HG02642 (cell line): Measurements from ENCODE around the gene CPNE8.

ENCODE experiments used
- ATAC-seq: cut with Tn5 transposase; IDR thresholded peaks from one replicate; pipeline ENCODE4 v1.9.1; 2021; ENCODE audit warnings: mild to moderate bottlenecking; ENCODE audit not compliant: unreplicated experiment, poor library complexity

Gene CPNE8

DNA sequence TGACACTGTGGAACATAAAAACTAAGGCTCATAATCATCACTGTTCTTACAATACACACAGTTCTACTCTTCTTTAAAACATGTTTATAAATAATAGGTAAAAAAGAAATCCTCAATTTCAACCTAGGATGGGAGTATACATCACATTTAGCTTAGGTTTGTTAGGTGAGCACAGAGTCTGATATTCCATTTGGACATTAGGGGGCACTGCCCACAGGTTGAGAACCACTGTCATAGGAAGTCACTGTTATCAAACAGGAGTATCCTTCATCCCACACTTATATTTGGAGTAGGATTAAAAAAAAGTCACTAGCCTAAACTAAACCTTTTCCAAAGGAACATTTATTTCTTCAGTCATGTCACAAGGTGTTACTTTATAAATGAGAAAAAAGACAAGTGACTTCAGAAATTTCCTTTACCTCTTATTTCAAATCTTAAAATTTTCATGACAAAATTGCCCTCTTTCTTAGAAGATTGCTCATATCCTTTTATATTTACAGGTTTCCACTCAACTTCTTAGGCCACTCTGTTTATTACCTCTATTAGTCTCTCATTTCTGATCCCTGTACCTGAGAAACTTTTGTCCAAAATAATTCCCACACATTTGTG is 240.6 kb downstream of the CPNE8 start:
- peak; percentile 88 for ATAC-seq

GRCh38 chr12:38662829-38663228 is 242.6 kb downstream of the CPNE8 start:
- ATAC-seq, result no peak

GRCh38 chr12:38653650-38654049 is 251.7 kb downstream of the CPNE8 start:
- ATAC-seq, result no peak

DNA sequence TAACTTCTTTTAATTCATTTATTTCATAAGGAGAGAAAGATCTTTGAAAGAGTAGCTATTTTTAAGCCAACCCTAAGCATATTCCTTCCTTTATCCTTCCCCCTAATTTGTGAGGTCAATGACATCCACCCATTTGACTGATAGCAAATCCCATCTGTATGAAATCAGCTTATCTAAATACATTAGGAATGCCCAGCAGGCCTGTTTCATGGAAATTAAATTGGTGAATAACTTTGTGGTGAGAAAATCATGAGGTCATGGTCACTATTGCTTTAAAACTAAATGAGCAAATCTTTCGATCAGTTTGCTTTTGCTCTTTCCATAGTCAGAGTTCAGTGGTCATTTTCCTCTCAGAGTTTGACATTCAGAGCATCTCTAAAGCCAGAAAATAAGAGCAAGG is 256.6 kb downstream of the CPNE8 start:
- no peak for ATAC-seq

DNA sequence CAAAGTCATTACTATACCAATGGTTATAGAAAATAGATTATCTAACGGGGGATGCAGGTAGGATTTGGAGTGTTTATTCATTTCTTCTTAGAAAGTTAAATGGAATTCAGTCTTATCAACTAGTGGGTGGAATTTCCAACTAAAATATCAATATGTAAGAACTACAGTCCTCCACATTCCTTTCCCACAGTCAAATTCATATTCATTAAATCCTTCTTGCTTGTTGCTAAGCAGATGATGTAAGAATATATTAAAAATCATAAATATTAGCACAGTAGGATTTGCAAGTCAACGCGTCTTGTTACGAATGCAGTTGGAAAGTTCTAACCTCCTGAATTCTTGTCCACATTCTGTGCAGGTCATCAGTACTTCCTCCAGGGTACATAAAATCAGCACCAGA is 259.2 kb downstream of the CPNE8 start:
- no peak for ATAC-seq

GRCh38 chr12:38639625-38640024 is 265.8 kb downstream of the CPNE8 start:
- no peak for ATAC-seq

- ATAC-seq, result no peak
Observed at GRCh38 chr12:38638401-38638800, 267.0 kb downstream of the CPNE8 start.

- no peak for ATAC-seq
Observed at GRCh38 chr12:38633511-38633910, 271.9 kb downstream of the CPNE8 start.

DNA sequence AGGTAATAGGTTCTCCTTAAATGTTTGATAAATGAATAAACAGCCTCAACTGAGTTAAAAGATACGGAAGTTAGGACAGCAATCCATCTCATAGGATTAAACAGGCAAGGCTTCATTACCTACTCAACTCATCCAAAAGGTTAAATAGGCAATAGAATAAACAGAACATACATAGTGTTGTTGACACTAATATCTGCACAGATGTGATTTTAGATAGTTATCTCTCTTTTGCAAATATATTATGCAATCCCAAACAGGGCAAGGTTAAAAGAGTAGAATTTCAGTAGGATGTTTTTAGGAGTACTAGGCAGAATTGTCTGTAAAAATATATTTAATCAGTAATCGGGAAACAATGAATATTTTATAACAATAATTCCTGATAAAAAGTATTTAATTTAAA is 276.3 kb downstream of the CPNE8 start:
- no peak for ATAC-seq

GRCh38 chr12:38628288-38628687 is 277.1 kb downstream of the CPNE8 start:
- ATAC-seq, result no peak

- no peak for ATAC-seq
Observed at GRCh38 chr12:38625306-38625705, 280.1 kb downstream of the CPNE8 start.

DNA sequence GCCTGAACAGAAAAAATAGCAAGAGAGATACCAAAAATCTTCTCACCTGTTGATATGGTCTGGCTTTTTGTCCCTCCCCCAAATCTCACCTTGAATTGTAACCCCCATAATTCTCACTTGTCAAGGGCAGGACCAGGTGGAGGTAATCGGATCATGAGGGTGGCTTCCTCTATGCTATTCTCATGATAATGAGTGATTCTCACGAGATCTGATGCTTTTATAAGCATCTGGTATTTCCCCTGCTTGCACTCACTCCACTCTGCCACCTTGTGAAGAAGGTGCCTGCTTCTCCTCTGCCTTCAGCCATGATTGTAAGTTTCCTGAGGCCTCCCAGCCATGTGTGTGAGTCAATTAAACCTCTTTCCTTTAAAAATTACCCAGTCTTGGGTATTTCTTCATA is 291.2 kb downstream of the CPNE8 start:
- ATAC-seq, result no peak

GRCh38 chr12:38610808-38611350 is 294.5 kb downstream of the CPNE8 start:
- no peak for ATAC-seq

GRCh38 chr12:38607295-38607694 is 298.1 kb downstream of the CPNE8 start:
- no peak for ATAC-seq
